Body of pancreas (tissue), 4 donors: Measurements from ENCODE around the gene MYOCD.

Experiments
- POLR2A ChIP-seq, 3 donors: fragments of 450-650 bp; IDR thresholded peaks; one replicate each; pipeline ENCODE4 v1.6.1; 2016; ENCODE audit warnings: antibody characterized with exemption in 3 of 3, mild to moderate bottlenecking in 2 of 3
- TF ChIP-seq, protein P1 (sequence below), 7 experiments: fragments of 450-650 bp in 4 of 7; fragments of 200-600 bp in 3 of 7; sonication (generic) in 3 of 7; IDR thresholded peaks; one replicate each; pipeline ENCODE4 v1.5.1; 2016 to 2019; ENCODE audit warnings: antibody characterized with exemption in 7 of 7

DNA sequence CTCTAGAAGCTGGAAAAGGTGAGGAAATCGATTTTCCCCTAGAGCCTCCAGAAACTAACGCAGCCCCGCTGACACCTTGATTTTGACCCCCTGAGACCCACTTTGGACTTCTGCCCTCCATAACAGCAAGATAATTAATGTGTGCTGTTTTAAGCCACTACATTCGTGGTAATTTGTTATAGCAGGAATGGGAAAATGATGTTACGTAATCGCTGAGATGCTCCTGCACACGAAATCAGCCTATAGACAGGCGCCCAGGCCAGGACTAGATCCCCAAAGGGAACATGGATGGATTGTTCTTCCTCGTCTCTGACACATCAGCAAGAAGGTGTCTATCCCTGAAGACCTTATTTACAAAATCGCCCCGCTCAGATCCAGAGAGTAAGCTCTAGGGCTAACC is 1.4 kb upstream of the MYOCD start:
- TF ChIP-seq, protein P1, sequence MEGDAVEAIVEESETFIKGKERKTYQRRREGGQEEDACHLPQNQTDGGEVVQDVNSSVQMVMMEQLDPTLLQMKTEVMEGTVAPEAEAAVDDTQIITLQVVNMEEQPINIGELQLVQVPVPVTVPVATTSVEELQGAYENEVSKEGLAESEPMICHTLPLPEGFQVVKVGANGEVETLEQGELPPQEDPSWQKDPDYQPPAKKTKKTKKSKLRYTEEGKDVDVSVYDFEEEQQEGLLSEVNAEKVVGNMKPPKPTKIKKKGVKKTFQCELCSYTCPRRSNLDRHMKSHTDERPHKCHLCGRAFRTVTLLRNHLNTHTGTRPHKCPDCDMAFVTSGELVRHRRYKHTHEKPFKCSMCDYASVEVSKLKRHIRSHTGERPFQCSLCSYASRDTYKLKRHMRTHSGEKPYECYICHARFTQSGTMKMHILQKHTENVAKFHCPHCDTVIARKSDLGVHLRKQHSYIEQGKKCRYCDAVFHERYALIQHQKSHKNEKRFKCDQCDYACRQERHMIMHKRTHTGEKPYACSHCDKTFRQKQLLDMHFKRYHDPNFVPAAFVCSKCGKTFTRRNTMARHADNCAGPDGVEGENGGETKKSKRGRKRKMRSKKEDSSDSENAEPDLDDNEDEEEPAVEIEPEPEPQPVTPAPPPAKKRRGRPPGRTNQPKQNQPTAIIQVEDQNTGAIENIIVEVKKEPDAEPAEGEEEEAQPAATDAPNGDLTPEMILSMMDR (IDR thresholded peaks at IDR 0.05): no peak
- TF ChIP-seq POLR2A (IDR thresholded peaks at IDR 0.05): no peak
